HuH-7 (cell line): ENCODE results near the gene SV2B.
"Not testable (repeated sequence)": the region's sequence is repeated elsewhere in the genome, so short reads cannot be mapped to it uniquely, and the experiment has no call there.

Source experiments
- DNase-seq: peaks from one replicate; pipeline ENCODE4 v3.0.0; 2011; ENCODE audit warnings: low spot score

Gene SV2B

GRCh38 chr15:91099995-91100813, at the start of gene SV2B:
Gene SV2B, plus strand, starts transcription at chr15:91100257. Its CDS starts 126,007 bp downstream, at chr15:91226264.
- no peak for DNase-seq

GRCh38 chr15:91051248-91051647, 48.8 kb upstream of the SV2B start:
- DNase-seq, result no peak

GRCh38 chr15:91054816-91055215, 45.2 kb upstream of the SV2B start:
- no peak for DNase-seq

- DNase-seq, result peak; percentile 73
These were observed 44.3 kb upstream of the SV2B start for GRCh38 chr15:91055548-91056331.

- no peak for DNase-seq
These were observed 38.8 kb upstream of the SV2B start for GRCh38 chr15:91061230-91061629.

- no peak for DNase-seq
These were observed 38.1 kb upstream of the SV2B start for GRCh38 chr15:91061997-91062396.

- no peak for DNase-seq
These were observed 34.6 kb upstream of the SV2B start for GRCh38 chr15:91065505-91065904.

GRCh38 chr15:91067036-91067435, 33.0 kb upstream of the SV2B start:
- DNase-seq, result no peak

GRCh38 chr15:91068436-91068835, 31.6 kb upstream of the SV2B start:
- DNase-seq, result no peak

GRCh38 chr15:91068966-91069365, 31.1 kb upstream of the SV2B start:
- no peak for DNase-seq

GRCh38 chr15:91070872-91071271, 29.2 kb upstream of the SV2B start:
- DNase-seq, result no peak

GRCh38 chr15:91072161-91072560, 27.9 kb upstream of the SV2B start:
- DNase-seq, result no peak

- no peak for DNase-seq
These were observed 27.0 kb upstream of the SV2B start for GRCh38 chr15:91073077-91073476.

- no peak for DNase-seq
These were observed 26.3 kb upstream of the SV2B start for GRCh38 chr15:91073768-91074167.

- no peak for DNase-seq
These were observed 24.3 kb upstream of the SV2B start for GRCh38 chr15:91075739-91076138.

GRCh38 chr15:91077029-91077428, 23.0 kb upstream of the SV2B start:
- no peak for DNase-seq

- DNase-seq, result not testable (repeated sequence)
These were observed 6.2 kb upstream of the SV2B start for GRCh38 chr15:91093866-91094265.

- DNase-seq, result no peak
These were observed 1.6 kb upstream of the SV2B start for GRCh38 chr15:91098451-91098850.

GRCh38 chr15:91099616-91099994, 452 bp upstream of the SV2B start:
- no peak for DNase-seq

- no peak for DNase-seq
These were observed 954 bp downstream of the SV2B start for GRCh38 chr15:91100814-91101607.

GRCh38 chr15:91101608-91101920, 1.5 kb downstream of the SV2B start:
- DNase-seq, result no peak

- no peak for DNase-seq
These were observed 2.7 kb downstream of the SV2B start for GRCh38 chr15:91102546-91103330.
